ENCODE measurements around the gene TLR3.
"Not testable (repeated sequence)": the region's sequence is repeated elsewhere in the genome, so short reads cannot be mapped to it uniquely, and the experiment has no call there.

TLR3 gene

DNA sequence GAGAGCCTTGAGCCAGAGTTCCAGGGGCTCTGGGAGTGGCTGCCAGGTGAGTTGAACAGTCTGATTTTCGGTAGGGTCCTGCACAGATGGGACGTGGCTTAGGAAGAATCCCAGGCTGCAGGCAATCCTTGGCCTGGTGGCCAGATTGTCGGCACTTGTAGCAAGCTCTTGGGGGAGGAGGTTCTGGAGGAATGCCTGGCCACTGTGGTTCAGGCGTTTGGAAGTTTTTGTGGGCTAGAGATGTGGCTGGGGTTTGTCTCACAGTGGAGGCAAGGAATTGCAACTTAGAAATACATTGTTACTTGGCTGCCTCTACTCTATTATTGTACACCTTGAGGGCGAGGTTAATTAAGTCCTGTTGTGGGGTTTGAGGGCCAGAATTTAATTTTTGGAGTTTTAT lies 21.5 kb upstream of the TLR3 start:
- not testable (repeated sequence) for H3K36me3 ChIP-seq (ENCODE audit: control insufficient read depth in 2 of 2, insufficient read depth in 2 of 2, low read length in 2 of 2); H3K9ac ChIP-seq (ENCODE audit: low read length in 2 of 2); H3K27me3 ChIP-seq (ENCODE audit: control insufficient read depth in 1 of 2, insufficient read depth in 2 of 2, low read length in 2 of 2); H3K27ac ChIP-seq (ENCODE audit: low read length); H3K9me3 ChIP-seq (ENCODE audit: control insufficient read depth in 2 of 2, low read length in 2 of 2); H3K4me3 ChIP-seq (ENCODE audit: low read length in 2 of 2); H3K4me1 ChIP-seq (ENCODE audit: control insufficient read depth, insufficient read depth, low read length)

DNA sequence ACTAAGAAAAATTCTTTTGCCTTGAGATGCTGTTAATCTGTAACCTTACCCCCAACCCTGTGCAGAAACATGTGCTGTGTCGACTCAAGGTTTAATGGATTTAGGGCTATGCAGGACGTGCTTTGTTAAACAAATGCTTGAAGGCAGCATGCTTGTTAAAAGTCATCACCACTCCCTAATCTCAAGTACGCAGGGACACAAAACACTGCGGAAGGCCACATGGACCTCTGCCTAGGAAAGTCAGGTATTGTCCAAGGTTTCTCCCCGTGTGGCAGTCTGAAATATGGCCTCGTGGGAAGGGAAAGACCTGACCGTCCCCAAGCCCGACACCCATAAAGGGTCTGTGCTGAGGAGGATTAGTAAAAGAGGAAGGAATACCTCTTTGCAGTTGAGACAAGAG lies 18.8 kb upstream of the TLR3 start:
- H3K36me3 ChIP-seq (ENCODE audit: control insufficient read depth in 2 of 2, insufficient read depth in 2 of 2, low read length in 2 of 2); H3K4me1 ChIP-seq (ENCODE audit: control insufficient read depth, insufficient read depth, low read length); H3K4me3 ChIP-seq (ENCODE audit: low read length in 2 of 2); H3K9me3 ChIP-seq (ENCODE audit: control insufficient read depth in 2 of 2, low read length in 2 of 2); H3K9ac ChIP-seq (ENCODE audit: low read length in 2 of 2); H3K27me3 ChIP-seq (ENCODE audit: control insufficient read depth in 1 of 2, insufficient read depth in 2 of 2, low read length in 2 of 2); H3K27ac ChIP-seq (ENCODE audit: low read length): not testable (repeated sequence)

DNA sequence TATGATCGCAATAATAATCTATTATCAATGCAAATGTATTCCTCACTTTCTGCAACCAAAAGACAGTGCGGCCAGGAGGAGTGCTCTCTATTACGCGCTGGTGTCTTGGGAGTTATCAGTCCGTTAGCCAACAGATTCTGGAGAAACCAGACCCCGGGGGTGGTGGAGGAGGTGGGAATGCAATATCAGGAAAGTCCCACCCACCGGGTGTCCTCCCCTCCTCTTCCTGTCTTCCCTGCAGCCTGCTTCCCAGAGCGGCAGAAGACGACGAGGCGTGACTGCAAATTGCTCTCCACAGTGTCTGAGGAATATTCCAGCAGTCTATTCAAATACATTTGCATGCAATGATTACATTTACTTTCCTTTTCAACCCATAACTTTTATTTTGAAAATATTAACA lies 17.9 kb upstream of the TLR3 start:
- H3K9ac ChIP-seq (ENCODE audit: low read length in 2 of 2) = no peak overlapping the region
- H3K4me3 ChIP-seq (ENCODE audit: low read length in 2 of 2) = no peak overlapping the region
- no peak overlapping the region for H3K27ac ChIP-seq (ENCODE audit: low read length)
- no peaks in the 10 kb centered on the region for H3K36me3 ChIP-seq (ENCODE audit: control insufficient read depth in 2 of 2, insufficient read depth in 2 of 2, low read length in 2 of 2)
- H3K9me3 ChIP-seq (ENCODE audit: control insufficient read depth in 2 of 2, low read length in 2 of 2) = no peaks in the 10 kb centered on the region
- no peaks in the 10 kb centered on the region for H3K27me3 ChIP-seq (ENCODE audit: control insufficient read depth in 1 of 2, insufficient read depth in 2 of 2, low read length in 2 of 2)
- no peaks in the 10 kb centered on the region for H3K4me1 ChIP-seq (ENCODE audit: control insufficient read depth, insufficient read depth, low read length)

DNA sequence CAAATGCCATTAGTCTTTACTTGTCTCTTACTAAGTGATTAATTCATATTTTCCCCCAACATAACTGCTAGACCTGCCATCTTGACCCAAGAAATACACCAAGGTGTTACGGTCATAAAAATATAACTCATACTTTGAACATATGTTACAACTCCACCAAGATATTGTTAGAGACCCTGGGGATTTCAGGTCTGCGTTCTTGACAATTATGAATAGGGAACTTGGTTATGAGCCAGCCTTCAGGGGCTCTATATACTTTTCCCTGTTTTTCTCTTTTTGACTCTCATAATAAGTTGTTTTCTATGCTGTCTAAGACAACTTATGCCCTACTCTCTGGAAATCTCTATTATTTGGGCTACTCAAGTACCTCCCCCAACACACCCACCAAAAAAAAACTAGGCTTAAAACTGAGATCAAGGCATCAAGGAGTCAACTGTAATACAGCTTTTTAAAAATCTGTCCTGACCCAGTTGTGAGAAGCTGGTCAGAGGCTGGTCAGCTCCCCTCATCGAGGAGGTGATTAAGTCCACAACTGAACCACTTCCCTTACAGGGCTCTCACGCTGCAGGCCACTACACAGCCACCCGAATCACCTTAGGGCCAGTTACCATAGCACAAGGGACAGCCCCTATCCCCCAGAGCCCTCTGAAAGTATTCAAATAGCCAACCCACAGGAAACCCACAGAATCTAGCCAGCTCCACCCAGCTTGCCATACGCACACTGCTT lies 10.5 kb upstream of the TLR3 start:
- H3K4me3 ChIP-seq (ENCODE audit: low read length in 2 of 2) = no peak overlapping the region
- no peaks in the 10 kb centered on the region for H3K9me3 ChIP-seq (ENCODE audit: control insufficient read depth in 2 of 2, low read length in 2 of 2)
- no peaks in the 10 kb centered on the region for H3K4me1 ChIP-seq (ENCODE audit: control insufficient read depth, insufficient read depth, low read length)
- H3K27ac ChIP-seq (ENCODE audit: low read length) = no peak overlapping the region
- no peaks in the 10 kb centered on the region for H3K27me3 ChIP-seq (ENCODE audit: control insufficient read depth in 1 of 2, insufficient read depth in 2 of 2, low read length in 2 of 2)
- no peak overlapping the region for H3K9ac ChIP-seq (ENCODE audit: low read length in 2 of 2)
- no peaks in the 10 kb centered on the region for H3K36me3 ChIP-seq (ENCODE audit: control insufficient read depth in 2 of 2, insufficient read depth in 2 of 2, low read length in 2 of 2)

DNA sequence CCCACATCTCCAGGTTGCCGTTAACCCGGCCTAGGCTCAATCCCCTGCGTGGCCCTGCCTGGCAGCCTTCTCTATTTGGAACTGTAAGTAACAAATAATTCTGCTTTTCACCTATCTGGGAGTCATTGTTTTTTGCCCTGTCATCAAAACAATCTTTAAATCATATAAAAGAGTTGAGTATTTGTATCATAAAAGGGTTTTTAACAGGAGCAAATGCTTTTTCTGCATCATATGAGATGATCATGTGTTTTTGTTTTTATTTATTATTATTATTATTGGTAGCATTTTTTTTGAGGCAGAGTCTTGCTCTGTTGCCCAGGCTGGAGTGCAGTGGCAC lies 10.0 kb upstream of the TLR3 start:
- H3K27me3 ChIP-seq (ENCODE audit: control insufficient read depth in 1 of 2, insufficient read depth in 2 of 2, low read length in 2 of 2) = no peaks in the 10 kb centered on the region
- H3K36me3 ChIP-seq (ENCODE audit: control insufficient read depth in 2 of 2, insufficient read depth in 2 of 2, low read length in 2 of 2) = no peaks in the 10 kb centered on the region
- no peaks in the 10 kb centered on the region for H3K9me3 ChIP-seq (ENCODE audit: control insufficient read depth in 2 of 2, low read length in 2 of 2)
- H3K27ac ChIP-seq (ENCODE audit: low read length) = no peak overlapping the region
- no peak overlapping the region for H3K4me3 ChIP-seq (ENCODE audit: low read length in 2 of 2)
- no peak overlapping the region for H3K9ac ChIP-seq (ENCODE audit: low read length in 2 of 2)
- H3K4me1 ChIP-seq (ENCODE audit: control insufficient read depth, insufficient read depth, low read length) = no peaks in the 10 kb centered on the region

DNA sequence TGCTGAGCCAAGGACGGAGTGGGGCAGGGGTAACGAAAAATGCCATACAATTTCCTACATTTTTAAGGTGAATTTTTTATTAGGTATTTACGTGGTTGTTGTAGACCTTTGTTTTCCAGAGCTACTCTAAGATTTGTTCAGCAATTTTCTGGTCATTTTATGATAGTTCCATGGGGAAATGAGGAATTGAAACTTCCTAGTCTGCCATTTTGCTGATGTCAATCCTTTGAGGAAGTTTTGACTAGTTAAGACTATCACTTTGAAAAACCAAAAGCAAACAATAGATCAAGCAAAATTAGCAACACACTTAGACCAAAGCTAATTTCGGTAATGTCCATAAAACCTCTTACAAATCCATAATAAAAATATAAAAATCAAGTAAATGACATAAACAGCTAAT lies 7.0 kb upstream of the TLR3 start:
- H3K9me3 ChIP-seq (ENCODE audit: control insufficient read depth in 2 of 2, low read length in 2 of 2) = no peaks in the 10 kb centered on the region
- no peaks in the 10 kb centered on the region for H3K36me3 ChIP-seq (ENCODE audit: control insufficient read depth in 2 of 2, insufficient read depth in 2 of 2, low read length in 2 of 2)
- H3K4me3 ChIP-seq (ENCODE audit: low read length in 2 of 2) = no peak overlapping the region
- no peaks in the 10 kb centered on the region for H3K27me3 ChIP-seq (ENCODE audit: control insufficient read depth in 1 of 2, insufficient read depth in 2 of 2, low read length in 2 of 2)
- H3K4me1 ChIP-seq (ENCODE audit: control insufficient read depth, insufficient read depth, low read length) = no peaks in the 10 kb centered on the region
- no peak overlapping the region for H3K27ac ChIP-seq (ENCODE audit: low read length)
- no peak overlapping the region for H3K9ac ChIP-seq (ENCODE audit: low read length in 2 of 2)

DNA sequence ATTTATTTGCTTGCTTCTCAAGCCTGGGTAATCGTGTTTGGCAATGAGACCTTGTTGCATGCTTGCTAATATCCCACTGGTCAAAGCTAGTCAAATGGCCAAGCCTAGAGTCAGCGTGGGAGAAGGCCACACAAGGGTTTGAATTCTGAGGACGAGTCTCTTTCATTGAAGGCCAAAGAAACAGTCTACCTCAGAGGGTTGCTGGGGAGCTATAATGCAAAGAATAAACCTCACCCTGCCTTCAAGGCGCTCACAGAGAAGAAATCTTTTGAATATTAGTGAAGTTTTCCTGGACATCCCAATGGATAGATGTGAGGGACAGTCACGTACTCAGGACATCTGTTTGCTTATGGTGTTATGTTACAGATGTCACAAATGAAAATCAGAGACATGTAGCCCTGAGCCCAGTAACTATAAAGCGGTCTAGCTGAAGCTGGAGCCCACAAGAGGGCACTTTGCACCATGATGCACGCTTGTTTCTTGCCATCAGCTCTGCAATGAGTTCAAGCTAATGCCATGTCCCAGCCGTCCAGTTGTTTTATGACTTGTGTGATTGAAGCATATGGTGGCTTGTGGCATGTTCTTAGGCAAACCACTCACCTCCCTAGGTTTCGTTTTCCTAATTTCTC lies 1.1 kb upstream of the TLR3 start:
- H3K4me1 ChIP-seq (ENCODE audit: control insufficient read depth, insufficient read depth, low read length) = peaks cover 8% of the 10 kb centered on the region
- H3K9ac ChIP-seq (ENCODE audit: low read length in 2 of 2) = peak overlapping the region; percentile 61 to 90
- no peaks in the 10 kb centered on the region for H3K9me3 ChIP-seq (ENCODE audit: control insufficient read depth in 2 of 2, low read length in 2 of 2)
- no peaks in the 10 kb centered on the region for H3K27me3 ChIP-seq (ENCODE audit: control insufficient read depth in 1 of 2, insufficient read depth in 2 of 2, low read length in 2 of 2)
- peak overlapping the region; percentile 78 to 81 for H3K4me3 ChIP-seq (ENCODE audit: low read length in 2 of 2)
- H3K27ac ChIP-seq (ENCODE audit: low read length) = peak overlapping the region; percentile 58
- H3K36me3 ChIP-seq (ENCODE audit: control insufficient read depth in 2 of 2, insufficient read depth in 2 of 2, low read length in 2 of 2) = no peaks in the 10 kb centered on the region

DNA sequence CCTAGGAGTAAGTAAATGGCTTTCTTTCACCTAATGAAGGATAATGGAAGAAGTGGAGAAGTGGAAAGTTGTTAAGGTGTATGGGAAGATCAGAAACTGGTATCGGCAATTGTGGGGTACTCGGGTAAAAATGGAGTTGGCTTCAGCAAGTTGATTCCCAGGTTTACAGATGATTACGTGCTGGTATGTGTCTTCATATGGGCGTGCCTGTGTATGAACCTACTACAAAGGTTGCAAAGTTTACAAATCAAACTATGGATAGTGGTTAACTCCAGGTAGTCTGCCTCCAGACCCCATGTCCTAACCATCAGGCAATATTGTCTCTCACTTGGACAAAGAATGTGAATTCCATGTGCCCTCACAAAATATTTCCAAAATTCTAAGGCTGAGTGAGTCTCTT lies 773 bp downstream of the TLR3 start:
- Histone ChIP-seq H3K4me3 (ENCODE audit: low read length in 2 of 2) (peak overlapping the region; percentile 78 to 81), H3K36me3 (ENCODE audit: control insufficient read depth in 2 of 2, insufficient read depth in 2 of 2, low read length in 2 of 2) (no peaks in the 10 kb centered on the region), H3K4me1 (ENCODE audit: control insufficient read depth, insufficient read depth, low read length) (peaks cover 8% of the 10 kb centered on the region), H3K9ac (ENCODE audit: low read length in 2 of 2) (peak overlapping the region in 1 of 2 donors; percentile 61), H3K27ac (ENCODE audit: low read length) (peak overlapping the region; percentile 58), H3K27me3 (ENCODE audit: control insufficient read depth in 1 of 2, insufficient read depth in 2 of 2, low read length in 2 of 2) (no peaks in the 10 kb centered on the region), H3K9me3 (ENCODE audit: control insufficient read depth in 2 of 2, low read length in 2 of 2) (no peaks in the 10 kb centered on the region)

DNA sequence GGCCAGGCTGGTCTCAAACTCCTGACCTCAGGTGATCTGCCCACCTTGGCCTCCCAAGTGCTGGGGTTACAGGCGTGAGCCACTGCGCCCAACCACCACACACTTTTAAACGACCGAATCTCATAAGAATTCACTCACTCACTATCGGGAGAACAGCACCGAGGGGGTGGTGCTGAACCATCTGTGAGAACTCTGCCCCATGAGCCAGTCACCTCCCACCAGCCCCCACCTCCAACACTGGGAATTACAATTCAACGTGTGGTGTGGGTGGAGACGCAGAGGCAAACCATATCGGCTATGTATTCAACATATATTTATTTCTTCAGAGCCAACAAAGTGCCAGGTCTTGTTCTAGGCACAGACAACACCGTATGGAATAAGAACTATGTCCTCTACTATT lies 3.6 kb downstream of the TLR3 start:
- no peak overlapping the region for H3K27ac ChIP-seq (ENCODE audit: low read length)
- no peak overlapping the region for H3K4me3 ChIP-seq (ENCODE audit: low read length in 2 of 2)
- no peaks in the 10 kb centered on the region for H3K27me3 ChIP-seq (ENCODE audit: control insufficient read depth in 1 of 2, insufficient read depth in 2 of 2, low read length in 2 of 2)
- H3K9ac ChIP-seq (ENCODE audit: low read length in 2 of 2) = no peak overlapping the region
- H3K36me3 ChIP-seq (ENCODE audit: control insufficient read depth in 2 of 2, insufficient read depth in 2 of 2, low read length in 2 of 2) = peaks cover 0 to 4% of the 10 kb centered on the region in 2 donors
- H3K4me1 ChIP-seq (ENCODE audit: control insufficient read depth, insufficient read depth, low read length) = peaks cover 8% of the 10 kb centered on the region
- H3K9me3 ChIP-seq (ENCODE audit: control insufficient read depth in 2 of 2, low read length in 2 of 2) = no peaks in the 10 kb centered on the region

DNA sequence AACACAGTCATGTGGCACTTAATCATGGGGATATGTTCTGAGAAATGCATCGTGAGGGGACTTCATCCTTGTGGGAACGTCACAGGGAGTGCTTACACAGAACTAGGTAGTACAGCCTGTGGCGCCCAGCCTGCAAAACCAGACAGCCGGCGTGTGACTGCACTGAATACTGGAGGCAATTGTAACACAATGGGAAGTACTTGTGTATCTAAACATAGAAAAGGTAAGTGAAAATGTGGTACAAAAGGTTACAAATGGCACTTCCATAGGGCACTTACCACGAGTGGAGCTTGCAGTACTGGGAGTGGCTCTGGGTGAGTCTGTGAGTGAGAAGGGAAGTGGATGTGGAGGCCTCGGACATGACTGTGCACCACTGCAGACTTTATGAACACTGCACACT lies 5.2 kb downstream of the TLR3 start:
- Histone ChIP-seq H3K4me3 (ENCODE audit: low read length in 2 of 2) (no peak overlapping the region), H3K27me3 (ENCODE audit: control insufficient read depth in 1 of 2, insufficient read depth in 2 of 2, low read length in 2 of 2) (no peaks in the 10 kb centered on the region), H3K9ac (ENCODE audit: low read length in 2 of 2) (no peak overlapping the region), H3K4me1 (ENCODE audit: control insufficient read depth, insufficient read depth, low read length) (peaks cover 3% of the 10 kb centered on the region), H3K9me3 (ENCODE audit: control insufficient read depth in 2 of 2, low read length in 2 of 2) (no peaks in the 10 kb centered on the region), H3K36me3 (ENCODE audit: control insufficient read depth in 2 of 2, insufficient read depth in 2 of 2, low read length in 2 of 2) (peaks cover 4 to 7% of the 10 kb centered on the region in 2 donors), H3K27ac (ENCODE audit: low read length) (no peak overlapping the region)

DNA sequence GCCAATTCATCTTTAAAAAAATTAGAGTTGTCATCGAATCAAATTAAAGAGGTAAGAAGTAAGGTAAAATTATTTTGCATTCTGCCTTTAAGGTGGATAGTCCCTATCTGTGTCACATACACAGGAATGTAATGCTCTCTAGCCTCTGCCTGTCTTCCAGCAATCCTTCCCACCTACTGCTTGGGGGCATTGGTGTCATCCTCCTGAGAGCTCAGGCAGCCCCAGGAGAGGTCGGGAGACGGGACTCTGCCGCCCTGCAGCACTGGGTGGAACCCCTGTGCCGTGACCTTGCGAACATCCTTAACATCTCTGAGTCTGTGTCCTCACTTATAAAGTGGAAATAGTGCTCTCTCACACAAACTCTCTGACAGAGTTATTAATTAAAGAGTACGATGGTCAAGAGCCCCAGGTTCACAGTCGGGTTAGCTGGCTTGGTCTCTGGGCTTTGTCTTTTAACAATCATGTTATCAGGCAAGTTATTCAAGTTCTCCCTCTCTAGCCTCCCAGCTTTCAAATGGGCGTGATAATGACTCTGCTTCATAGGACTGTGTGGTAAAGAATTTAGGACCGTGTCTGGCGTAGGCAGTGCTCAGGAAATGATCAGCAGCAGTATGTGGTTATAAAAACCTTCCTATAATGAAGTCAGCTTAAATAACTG lies 10.2 kb downstream of the TLR3 start:
- H3K36me3 ChIP-seq (ENCODE audit: control insufficient read depth in 2 of 2, insufficient read depth in 2 of 2, low read length in 2 of 2) = peaks cover 8 to 14% of the 10 kb centered on the region in 2 donors
- H3K27ac ChIP-seq (ENCODE audit: low read length) = no peak overlapping the region
- H3K27me3 ChIP-seq (ENCODE audit: control insufficient read depth in 1 of 2, insufficient read depth in 2 of 2, low read length in 2 of 2) = no peaks in the 10 kb centered on the region
- H3K9ac ChIP-seq (ENCODE audit: low read length in 2 of 2) = no peak overlapping the region
- H3K9me3 ChIP-seq (ENCODE audit: control insufficient read depth in 2 of 2, low read length in 2 of 2) = no peaks in the 10 kb centered on the region
- H3K4me3 ChIP-seq (ENCODE audit: low read length in 2 of 2) = no peak overlapping the region
- H3K4me1 ChIP-seq (ENCODE audit: control insufficient read depth, insufficient read depth, low read length) = no peaks in the 10 kb centered on the region

Measured in stomach smooth muscle (tissue), 2 donors.